ENCODE measurements around the gene PCDHGB2. TPM values are rescaled to one million over a fixed set of nuclear protein-coding genes. Genes with fewer than 3 reads are reported as not detected.
"Not testable (repeated sequence)": the region's sequence is repeated elsewhere in the genome, so short reads cannot be mapped to it uniquely, and the experiment has no call there.

PCDHGB2 gene
- polyA plus RNA-seq, 3 donors: 3.5 to 4.9 (median 3.6) TPM

DNA sequence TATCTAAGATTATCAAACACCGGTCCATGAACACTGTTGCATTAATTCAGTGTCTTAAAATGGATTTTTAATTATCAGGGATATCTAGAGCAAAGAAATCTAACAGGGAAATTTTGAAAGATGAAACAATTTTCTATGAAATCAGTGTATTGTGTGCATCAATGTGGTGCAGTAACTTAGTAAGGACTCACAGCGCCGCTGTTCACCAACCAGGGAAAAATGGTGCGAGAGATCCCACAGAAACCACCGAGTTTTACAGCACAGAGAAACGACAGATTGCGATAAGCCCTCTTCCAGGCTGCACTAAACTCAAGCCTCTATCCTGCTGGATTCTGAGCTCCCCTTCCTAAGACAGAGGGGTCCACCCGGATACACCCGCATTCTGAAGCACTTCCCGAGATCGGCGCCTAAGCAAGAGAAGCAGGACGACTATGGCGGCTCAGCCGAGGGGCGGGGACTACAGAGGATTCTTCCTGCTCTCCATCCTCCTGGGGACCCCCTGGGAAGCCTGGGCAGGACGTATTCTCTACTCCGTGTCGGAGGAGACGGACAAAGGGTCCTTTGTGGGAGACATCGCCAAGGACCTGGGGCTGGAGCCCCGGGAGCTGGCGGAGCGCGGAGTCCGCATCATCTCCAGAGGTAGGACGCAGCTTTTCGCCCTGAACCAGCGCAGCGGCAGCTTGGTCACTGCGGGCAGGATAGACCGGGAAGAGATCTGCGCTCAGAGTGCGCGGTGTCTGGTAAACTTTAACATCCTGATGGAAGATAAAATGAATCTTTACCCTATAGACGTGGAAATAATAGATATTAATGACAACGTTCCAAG lies 22.9 kb downstream of the PCDHGB2 start, which contains the start of gene PCDHGA7:
TSS of gene PCDHGA7 (plus strand) at position 274 of the 826 bp plus-strand sequence. CDS start at position 432, 158 bp downstream.
- no peak for DNase-seq

DNA sequence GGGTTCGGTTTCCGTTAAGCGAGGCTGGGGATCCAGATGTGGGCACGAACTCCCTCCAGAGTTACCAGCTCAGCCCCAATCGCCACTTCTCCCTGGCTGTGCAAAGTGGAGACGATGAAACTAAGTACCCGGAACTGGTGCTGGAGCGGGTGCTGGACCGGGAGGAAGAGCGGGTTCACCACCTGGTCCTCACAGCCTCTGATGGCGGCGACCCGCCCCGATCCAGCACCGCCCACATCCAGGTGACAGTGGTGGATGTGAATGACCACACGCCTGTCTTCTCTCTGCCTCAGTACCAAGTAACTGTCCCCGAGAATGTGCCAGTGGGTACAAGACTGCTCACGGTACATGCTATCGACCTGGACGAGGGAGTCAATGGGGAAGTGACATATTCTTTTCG lies 23.6 kb downstream of the PCDHGB2 start:
- DNase-seq: no peak

DNA sequence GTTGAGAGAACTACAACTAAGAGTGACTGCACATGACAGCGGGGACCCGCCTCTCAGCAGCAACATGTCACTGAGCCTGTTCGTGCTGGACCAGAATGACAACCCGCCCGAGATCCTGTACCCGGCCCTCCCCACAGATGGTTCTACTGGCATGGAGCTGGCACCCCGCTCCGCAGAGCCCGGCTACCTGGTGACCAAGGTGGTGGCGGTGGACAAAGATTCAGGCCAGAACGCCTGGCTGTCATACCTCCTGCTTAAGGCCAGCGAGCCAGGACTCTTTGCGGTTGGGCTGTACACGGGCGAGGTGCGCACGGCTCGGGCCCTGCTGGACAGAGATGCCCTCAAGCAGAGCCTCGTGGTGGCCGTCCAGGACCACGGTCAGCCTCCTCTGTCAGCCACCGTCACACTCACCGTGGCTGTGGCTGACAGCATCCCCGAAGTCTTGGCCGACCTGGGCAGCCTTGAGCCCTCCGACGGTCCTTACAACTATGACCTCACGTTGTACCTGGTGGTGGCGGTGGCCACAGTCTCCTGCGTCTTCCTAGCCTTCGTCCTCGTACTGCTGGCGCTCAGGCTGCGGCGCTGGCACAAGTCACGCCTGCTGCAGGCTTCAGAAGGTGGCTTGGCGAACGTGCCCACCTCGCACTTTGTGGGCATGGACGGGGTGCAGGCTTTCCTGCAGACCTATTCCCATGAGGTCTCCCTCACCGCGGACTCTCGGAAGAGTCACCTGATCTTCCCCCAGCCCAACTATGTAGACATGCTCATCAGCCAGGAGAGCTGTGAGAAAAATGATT lies 24.9 kb downstream of the PCDHGB2 start:
- no peak for DNase-seq

DNA sequence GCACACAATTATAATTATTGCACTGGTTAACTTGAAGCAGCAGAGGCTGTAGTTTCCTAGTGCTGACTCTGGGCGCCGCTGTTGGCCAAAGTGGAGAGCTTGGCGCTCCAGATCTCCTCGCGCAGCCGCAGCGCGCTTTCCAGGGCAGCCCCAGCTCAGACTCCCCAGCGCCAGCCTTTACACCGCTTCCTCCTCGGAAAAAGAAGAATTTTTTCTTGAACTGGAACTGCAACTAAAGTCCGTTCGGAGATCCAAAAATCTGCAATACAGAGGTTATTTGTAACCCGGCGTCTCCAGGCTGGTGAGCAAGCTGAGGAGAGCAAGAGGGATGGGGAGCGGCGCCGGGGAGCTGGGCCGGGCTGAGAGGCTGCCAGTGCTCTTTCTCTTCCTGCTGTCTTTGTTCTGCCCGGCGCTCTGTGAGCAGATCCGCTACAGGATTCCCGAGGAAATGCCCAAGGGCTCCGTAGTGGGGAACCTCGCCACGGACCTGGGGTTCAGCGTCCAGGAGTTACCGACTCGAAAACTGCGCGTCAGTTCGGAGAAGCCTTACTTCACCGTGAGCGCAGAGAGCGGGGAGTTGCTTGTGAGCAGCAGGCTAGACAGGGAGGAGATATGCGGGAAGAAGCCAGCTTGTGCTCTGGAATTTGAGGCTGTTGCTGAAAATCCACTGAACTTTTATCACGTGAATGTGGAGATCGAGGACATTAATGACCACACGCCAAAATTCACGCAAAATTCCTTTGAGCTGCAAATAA lies 27.9 kb downstream of the PCDHGB2 start, which contains the start of gene PCDHGB4:
TSS of gene PCDHGB4 (plus strand) at position 142 of the 755 bp plus-strand sequence. CDS start at position 329, 187 bp downstream.
- DNase-seq: not testable (repeated sequence)

DNA sequence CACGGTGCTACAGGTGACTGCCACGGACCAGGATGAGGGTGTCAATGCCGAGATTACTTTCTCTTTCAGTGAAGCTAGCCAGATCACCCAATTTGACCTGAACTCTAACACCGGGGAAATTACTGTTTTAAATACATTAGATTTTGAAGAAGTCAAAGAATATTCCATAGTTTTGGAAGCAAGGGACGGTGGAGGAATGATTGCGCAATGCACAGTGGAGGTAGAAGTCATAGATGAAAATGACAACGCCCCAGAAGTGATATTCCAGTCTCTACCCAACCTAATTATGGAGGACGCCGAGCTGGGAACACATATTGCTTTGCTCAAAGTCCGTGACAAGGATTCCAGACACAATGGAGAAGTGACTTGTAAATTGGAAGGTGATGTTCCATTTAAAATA lies 28.9 kb downstream of the PCDHGB2 start:
- no peak for DNase-seq

DNA sequence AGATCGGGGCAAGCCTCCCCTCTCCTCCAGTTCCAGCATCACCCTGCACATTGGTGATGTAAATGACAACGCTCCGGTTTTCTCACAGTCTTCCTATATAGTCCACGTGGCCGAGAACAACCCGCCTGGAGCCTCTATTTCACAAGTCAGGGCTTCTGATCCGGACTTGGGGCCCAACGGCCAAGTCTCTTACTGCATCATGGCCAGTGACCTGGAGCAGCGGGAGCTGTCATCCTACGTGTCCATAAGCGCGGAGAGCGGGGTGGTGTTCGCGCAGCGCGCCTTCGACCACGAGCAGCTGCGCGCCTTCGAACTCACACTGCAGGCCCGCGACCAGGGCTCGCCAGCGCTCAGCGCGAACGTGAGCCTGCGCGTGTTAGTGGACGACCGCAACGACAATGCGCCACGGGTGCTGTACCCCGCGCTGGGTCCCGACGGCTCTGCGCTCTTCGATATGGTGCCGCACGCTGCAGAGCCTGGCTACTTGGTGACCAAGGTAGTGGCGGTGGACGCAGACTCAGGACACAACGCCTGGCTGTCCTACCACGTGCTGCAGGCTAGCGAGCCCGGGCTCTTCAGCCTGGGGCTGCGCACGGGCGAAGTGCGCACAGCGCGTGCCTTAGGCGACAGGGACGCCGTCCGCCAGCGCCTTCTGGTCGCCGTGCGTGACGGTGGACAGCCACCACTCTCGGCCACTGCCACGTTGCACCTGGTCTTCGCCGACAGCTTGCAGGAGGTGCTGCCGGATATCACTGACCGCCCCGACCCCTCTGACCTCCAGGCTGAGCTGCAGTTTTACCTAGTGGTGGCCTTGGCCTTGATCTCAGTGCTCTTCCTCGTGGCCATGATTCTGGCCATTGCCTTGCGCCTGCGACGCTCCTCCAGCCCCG lies 29.6 kb downstream of the PCDHGB2 start:
- no peak for DNase-seq

DNA sequence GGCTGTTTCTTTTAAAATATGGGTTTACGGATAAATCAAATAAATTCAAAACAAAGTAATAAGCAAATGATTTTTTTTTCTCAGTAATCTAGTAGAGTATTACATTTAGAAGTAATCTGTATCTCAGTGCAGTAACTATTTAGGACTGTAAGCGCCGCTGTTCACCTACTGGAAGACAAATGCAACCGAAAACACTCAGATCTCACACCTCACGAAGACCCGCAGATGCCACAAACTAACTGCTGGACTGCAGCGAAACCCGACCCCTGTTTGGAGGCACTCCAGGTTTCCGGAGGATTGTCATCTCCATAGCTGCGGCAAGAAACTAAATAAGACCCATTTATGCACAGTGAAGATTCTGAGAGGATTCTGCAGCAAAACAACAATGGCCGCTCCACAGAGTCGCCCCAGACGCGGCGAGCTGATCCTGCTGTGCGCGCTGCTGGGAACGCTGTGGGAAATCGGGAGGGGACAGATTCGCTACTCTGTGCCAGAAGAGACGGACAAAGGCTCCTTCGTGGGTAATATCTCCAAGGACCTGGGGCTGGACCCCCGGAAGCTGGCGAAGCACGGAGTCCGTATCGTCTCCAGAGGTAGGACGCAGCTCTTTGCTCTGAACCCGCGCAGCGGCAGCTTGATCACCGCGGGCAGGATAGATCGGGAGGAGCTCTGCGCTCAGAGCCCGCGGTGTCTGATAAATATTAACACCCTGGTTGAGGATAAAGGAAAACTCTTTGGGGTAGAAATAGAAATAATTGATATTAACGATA lies 32.8 kb downstream of the PCDHGB2 start, which contains the start of gene PCDHGA8:
TSS of gene PCDHGA8 (plus strand) at position 205 of the 770 bp plus-strand sequence. CDS start at position 386, 181 bp downstream.
- no peak for DNase-seq

DNA sequence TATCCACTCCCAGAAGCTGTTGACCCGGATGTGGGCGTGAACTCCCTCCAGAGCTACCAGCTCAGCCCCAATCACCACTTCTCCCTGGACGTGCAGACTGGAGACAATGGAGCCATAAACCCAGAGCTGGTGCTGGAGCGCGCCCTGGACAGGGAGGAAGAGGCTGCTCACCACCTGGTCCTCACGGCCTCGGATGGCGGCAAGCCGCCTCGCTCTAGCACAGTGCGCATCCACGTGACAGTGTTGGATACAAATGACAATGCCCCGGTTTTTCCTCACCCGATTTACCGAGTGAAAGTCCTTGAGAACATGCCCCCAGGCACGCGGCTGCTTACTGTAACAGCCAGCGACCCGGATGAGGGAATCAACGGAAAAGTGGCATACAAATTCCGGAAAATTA lies 33.5 kb downstream of the PCDHGB2 start:
- no peak for DNase-seq

DNA sequence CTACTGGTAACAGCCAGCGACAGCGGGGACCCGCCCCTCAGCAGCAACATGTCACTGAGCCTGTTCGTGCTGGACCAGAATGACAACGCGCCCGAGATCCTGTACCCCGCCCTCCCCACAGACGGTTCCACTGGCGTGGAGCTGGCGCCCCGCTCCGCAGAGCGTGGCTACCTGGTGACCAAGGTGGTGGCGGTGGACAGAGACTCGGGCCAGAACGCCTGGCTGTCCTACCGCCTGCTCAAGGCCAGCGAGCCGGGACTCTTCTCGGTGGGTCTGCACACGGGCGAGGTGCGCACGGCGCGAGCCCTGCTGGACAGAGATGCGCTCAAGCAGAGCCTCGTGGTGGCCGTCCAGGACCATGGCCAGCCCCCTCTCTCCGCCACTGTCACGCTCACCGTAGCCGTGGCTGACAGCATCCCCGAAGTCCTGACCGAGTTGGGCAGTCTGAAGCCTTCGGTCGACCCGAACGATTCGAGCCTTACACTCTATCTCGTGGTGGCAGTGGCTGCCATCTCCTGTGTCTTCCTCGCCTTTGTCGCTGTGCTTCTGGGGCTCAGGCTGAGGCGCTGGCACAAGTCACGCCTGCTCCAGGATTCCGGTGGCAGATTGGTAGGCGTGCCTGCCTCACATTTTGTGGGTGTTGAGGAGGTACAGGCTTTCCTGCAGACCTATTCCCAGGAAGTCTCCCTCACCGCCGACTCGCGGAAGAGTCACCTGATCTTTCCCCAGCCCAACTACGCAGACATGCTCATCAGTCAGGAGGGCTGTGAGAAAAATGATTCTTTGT lies 34.8 kb downstream of the PCDHGB2 start:
- DNase-seq: not testable (repeated sequence)

DNA sequence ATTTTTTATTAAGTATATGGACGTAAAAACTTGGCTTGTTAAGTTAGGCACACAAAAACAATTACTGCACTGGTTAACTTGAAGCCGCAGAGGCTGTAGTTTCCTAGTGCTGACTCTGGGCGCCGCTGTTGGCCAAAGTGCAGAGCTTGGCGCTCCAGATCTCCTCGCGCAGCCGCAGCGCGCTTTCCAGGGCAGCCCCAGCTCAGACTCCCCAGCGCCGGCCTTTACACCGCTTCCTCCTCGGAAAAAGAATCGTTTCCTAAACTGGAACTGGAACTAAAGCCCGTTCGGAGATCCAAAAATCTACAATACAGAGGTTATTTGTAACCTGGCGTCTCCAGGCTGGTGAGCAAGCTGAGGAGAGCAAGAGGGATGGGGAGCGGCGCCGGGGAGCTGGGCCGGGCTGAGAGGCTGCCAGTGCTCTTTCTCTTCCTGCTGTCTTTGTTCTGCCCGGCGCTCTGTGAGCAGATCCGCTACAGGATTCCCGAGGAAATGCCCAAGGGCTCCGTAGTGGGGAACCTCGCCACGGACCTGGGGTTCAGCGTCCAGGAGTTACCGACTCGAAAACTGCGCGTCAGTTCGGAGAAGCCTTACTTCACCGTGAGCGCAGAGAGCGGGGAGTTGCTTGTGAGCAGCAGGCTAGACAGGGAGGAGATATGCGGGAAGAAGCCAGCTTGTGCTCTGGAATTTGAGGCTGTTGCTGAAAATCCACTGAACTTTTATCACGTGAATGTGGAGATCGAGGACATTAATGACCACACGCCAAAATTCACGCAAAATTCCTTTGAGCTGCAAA lies 38.2 kb downstream of the PCDHGB2 start, which contains the start of gene PCDHGB5:
TSS of gene PCDHGB5 (plus strand) at position 192 of the 796 bp plus-strand sequence. CDS start at position 373, 181 bp downstream.
- DNase-seq: not testable (repeated sequence)

DNA sequence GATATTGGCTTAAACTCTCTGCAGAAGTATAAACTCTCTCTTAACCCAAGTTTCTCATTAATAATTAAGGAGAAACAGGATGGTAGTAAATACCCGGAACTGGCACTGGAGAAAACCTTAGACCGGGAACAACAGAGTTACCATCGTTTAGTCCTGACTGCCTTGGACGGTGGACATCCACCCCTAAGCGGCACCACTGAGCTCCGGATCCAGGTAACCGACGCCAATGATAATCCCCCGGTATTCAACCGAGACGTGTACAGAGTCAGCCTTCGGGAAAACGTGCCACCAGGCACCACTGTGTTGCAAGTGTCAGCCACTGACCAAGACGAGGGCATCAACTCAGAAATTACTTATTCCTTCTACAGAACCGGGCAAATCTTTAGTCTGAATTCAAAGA lies 38.8 kb downstream of the PCDHGB2 start:
- no peak for DNase-seq

DNA sequence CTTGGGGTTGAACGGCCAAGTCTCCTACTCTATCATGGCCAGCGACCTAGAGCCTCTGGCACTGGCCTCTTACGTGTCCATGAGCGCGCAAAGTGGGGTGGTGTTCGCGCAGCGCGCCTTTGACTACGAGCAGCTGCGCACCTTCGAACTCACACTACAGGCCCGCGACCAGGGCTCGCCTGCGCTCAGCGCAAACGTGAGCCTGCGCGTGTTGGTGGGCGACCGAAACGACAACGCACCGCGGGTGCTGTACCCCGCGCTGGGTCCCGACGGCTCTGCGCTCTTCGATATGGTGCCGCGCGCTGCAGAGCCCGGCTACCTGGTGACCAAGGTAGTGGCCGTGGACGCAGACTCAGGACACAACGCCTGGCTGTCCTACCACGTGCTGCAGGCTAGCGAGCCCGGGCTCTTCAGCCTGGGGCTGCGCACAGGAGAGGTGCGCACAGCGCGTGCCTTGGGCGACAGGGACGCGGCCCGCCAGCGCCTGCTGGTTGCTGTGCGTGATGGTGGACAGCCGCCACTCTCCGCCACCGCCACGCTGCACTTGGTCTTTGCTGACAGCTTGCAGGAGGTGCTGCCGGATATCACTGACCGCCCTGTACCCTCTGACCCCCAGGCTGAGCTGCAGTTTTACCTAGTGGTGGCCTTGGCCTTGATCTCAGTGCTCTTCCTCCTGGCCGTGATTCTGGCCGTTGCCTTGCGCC lies 39.9 kb downstream of the PCDHGB2 start:
- DNase-seq: no peak

DNA sequence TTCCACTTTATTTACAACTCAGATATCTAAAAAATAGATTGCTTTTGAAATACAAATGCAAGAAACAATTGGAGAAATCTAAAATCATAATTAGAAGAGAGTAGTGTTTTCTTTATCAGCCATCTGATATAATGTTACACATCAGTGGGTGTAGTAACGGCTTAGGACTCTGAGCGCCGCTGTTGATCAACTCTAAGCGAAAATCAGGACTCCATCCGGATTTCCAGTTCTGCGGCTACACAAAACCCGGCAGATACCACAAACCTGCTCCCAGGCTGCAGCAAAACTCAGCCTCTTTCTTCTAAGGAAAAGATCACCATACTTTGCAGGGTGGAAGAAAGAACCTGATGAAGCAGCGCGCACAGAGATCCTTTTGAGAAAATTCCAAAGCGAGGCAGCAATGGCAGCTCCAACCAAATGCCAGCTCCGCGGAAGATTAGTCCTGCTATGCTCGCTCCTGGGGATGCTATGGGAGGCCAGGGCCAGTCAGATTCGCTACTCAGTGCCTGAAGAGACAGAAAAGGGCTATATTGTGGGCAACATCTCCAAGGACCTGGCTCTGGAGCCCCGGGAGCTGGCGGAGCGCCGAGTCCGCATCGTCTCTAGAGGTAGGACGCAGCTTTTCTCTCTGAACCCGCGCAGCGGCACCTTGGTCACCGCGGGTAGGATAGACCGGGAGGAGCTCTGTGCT lies 42.9 kb downstream of the PCDHGB2 start, which contains the start of gene PCDHGA9:
TSS of gene PCDHGA9 (plus strand) at position 226 of the 691 bp plus-strand sequence. CDS start at position 401, 175 bp downstream.
- DNase-seq: no peak

DNA sequence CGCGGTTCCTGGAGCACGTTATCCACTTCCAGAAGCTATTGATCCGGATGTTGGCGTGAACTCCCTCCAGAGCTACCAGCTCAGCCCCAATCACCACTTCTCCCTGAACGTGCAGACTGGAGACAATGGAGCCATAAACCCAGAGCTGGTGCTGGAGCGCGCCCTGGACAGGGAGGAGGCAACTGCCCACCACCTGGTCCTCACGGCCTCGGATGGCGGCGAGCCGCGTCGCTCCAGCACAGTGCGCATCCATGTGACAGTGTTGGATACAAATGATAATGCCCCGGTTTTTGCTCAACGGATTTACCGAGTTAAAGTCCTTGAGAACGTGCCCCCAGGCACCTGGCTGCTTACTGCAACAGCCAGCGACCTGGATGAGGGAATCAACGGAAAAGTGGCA lies 43.6 kb downstream of the PCDHGB2 start:
- DNase-seq: no peak

DNA sequence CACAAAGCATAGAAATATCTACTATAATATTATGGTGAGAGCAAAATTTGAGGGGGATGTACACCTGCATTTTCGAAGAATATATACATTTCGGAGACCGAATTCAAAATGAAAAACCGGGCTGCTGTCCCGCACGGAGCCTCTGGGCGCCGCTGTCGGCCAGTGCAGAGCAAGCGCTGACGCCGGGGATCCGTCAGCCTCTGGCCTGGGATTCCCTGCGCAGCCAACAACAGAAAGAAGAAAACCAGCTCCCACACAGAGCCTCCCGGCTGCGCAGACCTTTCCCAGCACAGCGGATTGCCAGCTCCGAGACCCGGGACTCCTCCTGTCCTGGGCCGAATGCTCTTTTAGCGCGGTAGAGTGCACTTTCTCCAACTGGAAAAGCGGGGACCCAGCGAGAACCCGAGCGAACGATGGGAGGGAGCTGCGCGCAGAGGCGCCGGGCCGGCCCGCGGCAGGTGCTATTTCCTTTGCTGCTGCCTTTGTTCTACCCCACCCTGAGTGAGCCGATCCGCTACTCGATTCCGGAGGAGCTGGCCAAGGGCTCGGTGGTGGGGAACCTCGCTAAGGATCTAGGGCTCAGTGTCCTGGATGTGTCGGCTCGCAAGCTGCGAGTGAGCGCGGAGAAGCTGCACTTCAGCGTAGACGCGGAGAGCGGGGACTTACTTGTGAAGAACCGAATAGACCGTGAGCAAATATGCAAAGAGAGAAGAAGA lies 48.2 kb downstream of the PCDHGB2 start, which contains the start of gene PCDHGB6:
TSS of gene PCDHGB6 (plus strand) at position 232 of the 716 bp plus-strand sequence. CDS start at position 414, 182 bp downstream.
- not testable (repeated sequence) for DNase-seq
